HG03135 (cell line): ENCODE data around the gene OR7A17.

ENCODE experiments used
- ATAC-seq: cut with Tn5 transposase; IDR thresholded peaks from one replicate; pipeline ENCODE4 v1.9.1; 2021; ENCODE audit warnings: mild to moderate bottlenecking, moderate library complexity; ENCODE audit not compliant: unreplicated experiment

OR7A17 gene

GRCh38 chr19:14886032-14886431 lies at the start of gene OR7A17:
Gene OR7A17 (minus strand): TSS chr19:14886132. CDS start chr19:14881355, 4,777 bp downstream.
- ATAC-seq, result no peak

- ATAC-seq, result no peak
These were observed 47.6 kb upstream of the OR7A17 start for GRCh38 chr19:14933506-14933905.

- ATAC-seq, result no peak
These were observed 30.9 kb upstream of the OR7A17 start for GRCh38 chr19:14916848-14917247.

- ATAC-seq, result no peak
These were observed 29.2 kb upstream of the OR7A17 start for GRCh38 chr19:14915116-14915515.

- ATAC-seq, result no peak
These were observed 20.8 kb upstream of the OR7A17 start for GRCh38 chr19:14906711-14907110.

- ATAC-seq, result no peak
These were observed 15.8 kb upstream of the OR7A17 start for GRCh38 chr19:14901675-14902260.

- ATAC-seq, result no peak
These were observed 4.9 kb upstream of the OR7A17 start for GRCh38 chr19:14890643-14891379.

GRCh38 chr19:14889994-14890642 lies 4.2 kb upstream of the OR7A17 start:
- ATAC-seq, result no peak

GRCh38 chr19:14871619-14872230 lies 14.2 kb downstream of the OR7A17 start:
- ATAC-seq, result no peak

- ATAC-seq, result no peak
These were observed 17.4 kb downstream of the OR7A17 start for GRCh38 chr19:14868497-14868896.

- ATAC-seq, result no peak
These were observed 37.1 kb downstream of the OR7A17 start, which contains the start of gene OR7A10 for GRCh38 chr19:14848822-14849221. Gene OR7A10 (minus strand): TSS chr19:14848922. CDS start chr19:14841877, 7,045 bp downstream.

- ATAC-seq, result no peak
These were observed 42.4 kb downstream of the OR7A17 start for GRCh38 chr19:14843578-14843977.

GRCh38 chr19:14843169-14843568 lies 42.8 kb downstream of the OR7A17 start:
- ATAC-seq, result no peak

GRCh38 chr19:14840206-14840605 lies 45.7 kb downstream of the OR7A17 start:
- no peak for ATAC-seq

- ATAC-seq, result no peak
These were observed 48.5 kb downstream of the OR7A17 start for GRCh38 chr19:14837391-14837790.

GRCh38 chr19:14835011-14835410 lies 50.9 kb downstream of the OR7A17 start, which contains the start of the genes OR7A5 and OR7C1:
Gene OR7A5 (minus strand): TSS chr19:14835185. CDS start chr19:14828241, 6,944 bp downstream.
Gene OR7C1 (minus strand): TSS chr19:14835185. CDS start chr19:14800136, 35,049 bp downstream.
- no peak for ATAC-seq

- ATAC-seq, result no peak
These were observed 55.2 kb downstream of the OR7A17 start for GRCh38 chr19:14830702-14831101.
